Activated T-helper 2 cell treated with anti-CD3 and anti-CD28 coated beads, Interferon-gamma antibody, Interleukin-2, Interleukin-4, amounts not matched to agents 10 μg/mL and 5 μg/mL and 100 μg/mL, durations not matched to agents 14 hours and 24 hours and 36 hours (primary cell): ENCODE measurements around the gene PRKCQ. TPM values are rescaled to one million over a fixed set of nuclear protein-coding genes. Genes with fewer than 3 reads are reported as not detected.
"Not testable (repeated sequence)": the region's sequence is repeated elsewhere in the genome, so short reads cannot be mapped to it uniquely, and the experiment has no call there.

ENCODE experiments used
- DNase-seq: peaks from one replicate; pipeline ENCODE4 v3.0.0; 2021; ENCODE audit warnings: low spot score
- H3K27ac Mint-ChIP-seq: one replicate; pipeline ENCODE4 v1.8.0; 2021; ENCODE audit warnings: mixed read lengths
- H3K27me3 Mint-ChIP-seq: one replicate; pipeline ENCODE4 v1.8.0; 2021; ENCODE audit warnings: low read depth, mixed read lengths
- H3K36me3 Mint-ChIP-seq: one replicate; pipeline ENCODE4 v1.8.0; 2021; ENCODE audit warnings: low read depth, mixed read lengths
- H3K4me1 Mint-ChIP-seq: one replicate; pipeline ENCODE4 v1.8.0; 2021; ENCODE audit warnings: low read depth, mixed read lengths
- H3K4me3 Mint-ChIP-seq: one replicate; pipeline ENCODE4 v1.8.0; 2021; ENCODE audit warnings: low read depth, mild to moderate bottlenecking, moderate library complexity, mixed read lengths
- H3K9me3 Mint-ChIP-seq: one replicate; pipeline ENCODE4 v1.8.0; 2021; ENCODE audit warnings: mixed read lengths
- intact Hi-C: fragments of 100-400 bp; cut with micrococcal nuclease; formaldehyde crosslinking; loops from one replicate; pipeline ENCODE4 v1.15.1; 2023
- total RNA-seq: library from RNA; stranded (reverse); gene quantifications from 2 replicates; pipeline ENCODE4 v1.2.3, GENCODE V29; 2022

Gene PRKCQ
- total RNA-seq, 1 donor from 2014 or later = 40.0 TPM

DNA sequence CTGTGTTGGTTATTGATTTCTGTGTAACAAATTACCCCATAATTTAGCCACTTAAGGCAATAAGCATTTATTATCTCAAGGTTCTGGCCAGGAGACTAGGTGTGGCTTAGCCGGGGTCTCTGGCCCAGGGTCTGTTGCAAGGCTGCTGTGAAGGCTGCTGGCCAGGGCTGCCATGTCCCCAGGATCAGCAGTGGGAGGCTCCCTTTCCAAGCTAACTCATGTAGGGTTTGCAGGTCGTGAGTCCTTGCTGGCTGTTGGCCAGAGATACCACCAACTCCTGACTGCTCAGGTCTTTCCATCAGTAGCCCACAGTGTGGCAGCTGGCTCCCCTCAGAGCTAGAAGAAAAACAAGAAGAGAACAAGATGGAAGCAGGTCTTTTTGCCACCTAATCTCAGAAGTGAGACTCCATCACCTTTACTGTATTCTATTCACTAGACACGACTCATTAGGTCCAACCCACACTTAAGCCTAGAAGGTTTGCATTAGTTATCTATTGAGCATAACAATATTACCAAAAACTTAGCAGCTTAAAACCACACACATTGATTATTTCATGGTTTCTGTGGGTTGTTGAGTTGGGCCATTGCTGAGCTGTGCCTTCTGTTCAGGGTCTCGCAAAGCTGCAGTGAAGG lies 191.7 kb downstream of the PRKCQ start:
- H3K4me3 Mint-ChIP-seq = no peak overlapping the region
- intact Hi-C loops = no loop called here
- no peaks in the 10 kb centered on the region for H3K4me1 Mint-ChIP-seq
- DNase-seq = no peak
- no peak overlapping the region for H3K27ac Mint-ChIP-seq
- peaks cover 40% of the 10 kb centered on the region for H3K9me3 Mint-ChIP-seq
- no peaks in the 10 kb centered on the region for H3K27me3 Mint-ChIP-seq
- peaks cover 43% of the 10 kb centered on the region for H3K36me3 Mint-ChIP-seq

DNA sequence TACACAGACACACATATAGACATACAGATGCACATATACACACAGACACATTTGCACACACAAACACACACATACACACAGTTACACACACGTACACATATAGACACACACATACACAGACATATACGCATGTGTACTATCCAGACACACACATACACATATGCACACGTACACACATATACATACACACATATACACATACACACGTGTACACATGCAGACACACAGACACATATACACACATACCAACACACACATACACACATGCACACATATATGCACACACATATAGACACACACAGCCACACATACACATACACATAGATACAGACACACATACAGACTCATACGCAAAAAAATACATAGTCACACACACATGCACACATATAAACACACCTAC lies 193.1 kb downstream of the PRKCQ start:
- H3K4me1 Mint-ChIP-seq = peaks cover 10% of the 10 kb centered on the region
- peaks cover 40% of the 10 kb centered on the region for H3K9me3 Mint-ChIP-seq
- intact Hi-C loops = no loop called here
- H3K27ac Mint-ChIP-seq = no peak overlapping the region
- no peak for DNase-seq
- H3K27me3 Mint-ChIP-seq = no peaks in the 10 kb centered on the region
- peaks cover 44% of the 10 kb centered on the region for H3K36me3 Mint-ChIP-seq
- H3K4me3 Mint-ChIP-seq = no peak overlapping the region

DNA sequence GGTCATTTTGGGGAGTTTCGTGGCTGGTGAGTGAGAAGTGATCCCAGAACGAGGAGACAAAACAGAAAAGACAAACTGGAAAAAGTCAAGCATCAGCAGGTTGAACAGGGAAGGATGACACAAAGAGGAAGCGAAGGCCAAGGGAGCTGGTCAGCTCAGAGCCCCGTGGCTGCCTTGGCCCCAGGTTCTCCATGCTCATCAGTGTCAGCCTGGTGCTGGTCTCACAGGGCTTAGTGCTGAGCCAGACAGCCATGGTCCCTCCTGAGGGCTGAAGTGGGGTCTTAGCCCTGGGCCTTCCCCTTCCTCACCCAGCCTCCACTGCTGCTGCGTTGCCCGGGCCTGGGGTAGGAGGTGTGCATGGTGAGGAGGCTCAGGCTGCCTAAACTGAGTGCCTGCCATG lies 193.7 kb downstream of the PRKCQ start:
- DNase-seq = no peak
- H3K36me3 Mint-ChIP-seq = peaks cover 41% of the 10 kb centered on the region
- H3K27ac Mint-ChIP-seq = no peak overlapping the region
- H3K4me3 Mint-ChIP-seq = no peak overlapping the region
- peaks cover 35% of the 10 kb centered on the region for H3K9me3 Mint-ChIP-seq
- H3K4me1 Mint-ChIP-seq = peaks cover 13% of the 10 kb centered on the region
- no peaks in the 10 kb centered on the region for H3K27me3 Mint-ChIP-seq
- intact Hi-C loops = no loop called here

DNA sequence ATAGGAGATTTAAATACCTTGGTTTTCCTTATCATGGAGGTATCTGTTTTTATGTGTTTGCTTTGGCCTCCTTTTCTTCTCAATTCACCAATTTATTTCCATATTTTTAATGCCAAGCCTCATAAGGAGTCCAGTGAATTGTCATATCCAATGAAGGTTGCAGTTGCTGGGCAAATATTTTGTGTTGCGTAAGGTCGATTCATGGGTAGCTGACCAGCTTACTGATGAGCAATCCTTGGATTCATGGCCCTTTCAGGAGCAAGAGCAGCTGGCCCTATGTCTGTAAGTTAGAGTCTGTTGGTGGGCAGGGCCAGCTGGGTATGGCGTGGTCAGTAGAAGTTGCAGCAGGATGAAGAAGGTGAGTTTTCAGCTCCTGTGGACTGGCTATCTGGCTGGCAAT lies 194.4 kb downstream of the PRKCQ start:
- H3K27ac Mint-ChIP-seq = no peak overlapping the region
- H3K9me3 Mint-ChIP-seq = peaks cover 35% of the 10 kb centered on the region
- DNase-seq = no peak
- no peaks in the 10 kb centered on the region for H3K27me3 Mint-ChIP-seq
- intact Hi-C loops = no loop called here
- H3K36me3 Mint-ChIP-seq = peaks cover 41% of the 10 kb centered on the region
- no peak overlapping the region for H3K4me3 Mint-ChIP-seq
- peaks cover 14% of the 10 kb centered on the region for H3K4me1 Mint-ChIP-seq

DNA sequence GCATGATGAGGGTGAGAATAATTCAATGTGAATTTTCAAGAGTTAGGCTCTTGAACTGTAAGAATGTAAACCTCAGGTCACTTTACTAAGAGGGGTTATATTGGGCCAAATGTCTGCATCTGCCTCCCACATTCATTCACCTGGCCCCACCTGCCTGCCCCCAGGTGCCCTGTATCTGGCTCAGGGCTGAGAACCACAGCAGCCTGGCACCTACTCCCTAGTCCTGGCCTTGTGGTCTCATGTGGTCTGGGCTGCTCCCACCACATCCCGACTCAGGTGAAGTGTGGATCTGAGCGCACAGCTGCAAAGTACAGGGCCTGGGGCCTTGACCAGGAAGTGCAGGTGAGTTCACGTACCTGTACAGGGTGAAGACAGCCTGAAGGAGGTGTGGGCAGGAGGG lies 195.2 kb downstream of the PRKCQ start:
- H3K9me3 Mint-ChIP-seq = peaks cover 35% of the 10 kb centered on the region
- intact Hi-C loops = no loop called here
- H3K27me3 Mint-ChIP-seq = no peaks in the 10 kb centered on the region
- DNase-seq = no peak
- no peak overlapping the region for H3K4me3 Mint-ChIP-seq
- peaks cover 42% of the 10 kb centered on the region for H3K36me3 Mint-ChIP-seq
- peaks cover 14% of the 10 kb centered on the region for H3K4me1 Mint-ChIP-seq
- no peak overlapping the region for H3K27ac Mint-ChIP-seq

DNA sequence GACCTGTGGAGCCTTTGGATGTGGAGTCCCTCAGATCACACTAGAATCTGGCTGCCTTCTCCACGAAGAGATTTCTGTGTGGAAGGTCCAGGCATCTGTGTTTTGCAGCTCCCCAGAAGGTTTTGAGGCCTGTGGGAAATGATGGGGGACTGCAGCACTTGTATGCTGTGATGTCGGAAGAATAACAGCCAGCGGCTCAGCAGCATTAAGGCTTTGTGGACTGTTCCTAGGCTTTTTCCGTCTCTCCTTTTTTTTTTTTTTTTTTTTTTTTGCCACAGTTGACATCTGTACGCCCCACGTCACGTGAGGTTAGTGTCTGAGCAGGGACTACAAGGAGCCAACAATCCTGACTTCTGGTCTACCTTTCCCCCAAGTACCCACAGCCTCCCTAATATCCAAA lies 196.0 kb downstream of the PRKCQ start:
- H3K36me3 Mint-ChIP-seq = peaks cover 44% of the 10 kb centered on the region
- intact Hi-C loops = no loop called here
- no peak overlapping the region for H3K27ac Mint-ChIP-seq
- peaks cover 35% of the 10 kb centered on the region for H3K9me3 Mint-ChIP-seq
- H3K4me3 Mint-ChIP-seq = no peak overlapping the region
- no peaks in the 10 kb centered on the region for H3K27me3 Mint-ChIP-seq
- H3K4me1 Mint-ChIP-seq = peaks cover 14% of the 10 kb centered on the region
- DNase-seq = no peak

DNA sequence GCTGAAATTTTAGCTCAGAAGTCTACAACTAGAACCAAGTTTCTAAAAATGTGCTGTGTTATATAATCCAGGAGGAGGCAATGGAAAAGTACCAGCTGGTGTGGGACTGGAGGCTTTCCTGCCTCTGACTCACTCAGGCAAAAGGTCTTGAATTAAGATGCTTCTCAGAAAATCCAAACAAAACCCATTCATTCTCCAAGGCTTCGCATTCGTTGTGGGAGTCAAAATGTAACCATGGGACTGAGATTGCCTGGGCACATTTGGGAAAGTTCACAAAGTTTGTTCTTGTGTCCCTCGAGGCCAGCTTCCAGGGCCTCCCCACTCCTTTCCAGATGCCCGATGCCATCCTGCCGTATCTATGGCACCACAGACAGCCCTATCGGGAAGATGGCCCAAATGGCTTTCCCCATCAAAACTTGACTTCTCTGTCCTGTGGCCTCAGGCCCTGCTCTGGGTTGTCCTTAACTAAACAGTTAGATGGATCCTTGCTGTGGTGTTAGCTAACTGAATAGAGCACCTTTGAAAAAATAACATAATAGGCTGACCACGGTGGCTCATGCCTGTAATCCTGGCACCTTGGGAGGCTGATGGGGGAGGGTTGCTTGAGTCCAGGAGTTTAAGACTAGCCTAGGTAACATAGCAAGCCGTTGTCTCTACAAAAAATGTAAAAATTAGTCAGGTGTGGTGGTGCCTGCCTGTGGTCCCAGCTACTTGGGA lies 196.8 kb downstream of the PRKCQ start:
- Mint-ChIP-seq H3K27me3 (no peaks in the 10 kb centered on the region), H3K27ac (no peak overlapping the region), H3K36me3 (peaks cover 45% of the 10 kb centered on the region), H3K4me3 (no peak overlapping the region), H3K9me3 (peaks cover 36% of the 10 kb centered on the region), H3K4me1 (peaks cover 14% of the 10 kb centered on the region)
- DNase-seq = no peak
- intact Hi-C loops = no loop called here

DNA sequence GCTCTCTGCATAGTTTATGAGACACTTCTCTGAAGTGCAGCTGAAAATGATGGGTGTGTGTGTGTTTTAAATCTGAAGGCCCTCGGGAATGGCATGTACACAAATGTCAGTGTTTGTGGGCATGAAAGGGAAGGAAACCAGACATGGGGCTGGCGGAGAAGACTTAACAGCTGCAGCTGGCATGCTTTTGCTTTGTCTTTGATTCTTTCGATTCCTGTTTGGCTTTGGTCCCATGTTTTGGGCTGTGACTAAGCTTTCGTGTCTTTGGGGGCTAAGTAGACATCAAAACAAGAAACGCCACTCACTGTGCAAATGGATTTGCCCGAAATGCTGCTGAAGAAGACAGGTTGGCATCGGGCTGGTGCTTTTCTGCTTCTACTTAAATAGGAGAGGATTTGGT lies 198.0 kb downstream of the PRKCQ start:
- H3K9me3 Mint-ChIP-seq = peaks cover 42% of the 10 kb centered on the region
- DNase-seq = no peak
- H3K27me3 Mint-ChIP-seq = no peaks in the 10 kb centered on the region
- H3K36me3 Mint-ChIP-seq = peaks cover 49% of the 10 kb centered on the region
- H3K4me1 Mint-ChIP-seq = peaks cover 14% of the 10 kb centered on the region
- H3K4me3 Mint-ChIP-seq = peak overlapping the region; percentile 17
- no peak overlapping the region for H3K27ac Mint-ChIP-seq
- intact Hi-C loops = no loop called here

DNA sequence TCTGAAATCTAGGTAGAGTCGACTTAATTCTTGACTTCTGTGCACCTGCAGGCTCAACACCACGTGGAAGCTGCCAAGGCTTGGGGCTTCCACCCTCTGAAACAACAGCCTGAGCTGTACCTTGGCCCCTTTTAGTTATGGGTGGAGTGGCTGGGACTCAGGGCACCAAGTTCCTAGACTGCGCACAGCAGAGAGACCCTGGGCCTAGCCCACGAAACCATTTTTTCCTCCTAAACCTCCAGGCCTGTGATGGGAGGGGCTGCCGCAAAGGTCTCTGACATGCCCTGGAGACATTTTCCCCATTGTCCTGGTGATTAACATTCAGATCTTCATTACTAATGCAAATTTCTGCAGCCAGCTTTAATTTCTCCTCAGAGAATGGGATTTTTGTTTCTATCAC lies 199.6 kb downstream of the PRKCQ start:
- H3K4me3 Mint-ChIP-seq, intact Hi-C loops, H3K27ac Mint-ChIP-seq, DNase-seq, H3K27me3 Mint-ChIP-seq: not testable (repeated sequence)
- H3K36me3 Mint-ChIP-seq = peaks cover 49% of the 10 kb centered on the region
- peaks cover 14% of the 10 kb centered on the region for H3K4me1 Mint-ChIP-seq
- peaks cover 46% of the 10 kb centered on the region for H3K9me3 Mint-ChIP-seq

DNA sequence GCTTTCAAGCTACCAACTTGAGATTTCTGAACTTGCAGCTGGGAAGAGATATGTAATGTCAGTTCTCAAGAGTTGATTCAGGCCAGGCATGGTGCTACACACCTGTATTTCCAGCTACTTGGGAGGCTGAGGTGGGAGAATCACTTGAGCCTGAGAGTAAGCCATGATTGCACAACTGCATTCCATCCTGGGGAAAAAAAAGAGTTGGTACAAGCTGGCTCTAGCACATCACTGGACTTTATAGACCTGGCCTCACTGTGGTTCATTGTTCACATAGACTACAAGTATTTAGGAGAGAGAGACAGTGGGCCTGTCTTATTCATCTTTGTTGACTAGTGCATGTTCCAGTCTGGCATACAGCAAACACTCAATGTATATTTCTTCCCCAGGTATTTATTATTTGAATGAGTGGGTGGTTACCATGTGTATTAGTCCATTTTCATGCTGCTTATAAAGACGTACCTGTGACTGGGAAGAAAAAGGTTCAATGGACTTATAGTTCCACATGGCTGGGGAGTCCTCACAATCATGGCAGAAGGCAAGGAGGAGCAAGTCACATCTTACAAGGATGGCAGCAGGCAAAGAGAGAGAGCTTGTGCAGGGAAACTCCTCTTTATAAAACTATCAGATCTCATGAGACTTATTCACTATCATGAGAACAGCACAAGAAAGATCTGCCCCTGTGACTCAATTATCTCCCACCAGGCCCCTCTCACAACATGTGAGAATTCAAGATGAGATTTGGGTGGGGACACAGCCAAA lies 200.9 kb downstream of the PRKCQ start:
- H3K36me3 Mint-ChIP-seq = peaks cover 49% of the 10 kb centered on the region
- H3K4me3 Mint-ChIP-seq = no peak overlapping the region
- peaks cover 46% of the 10 kb centered on the region for H3K9me3 Mint-ChIP-seq
- H3K27me3 Mint-ChIP-seq = no peaks in the 10 kb centered on the region
- peaks cover 14% of the 10 kb centered on the region for H3K4me1 Mint-ChIP-seq
- H3K27ac Mint-ChIP-seq = no peak overlapping the region
- no peak for DNase-seq
- intact Hi-C loops = no loop called here
